Neuron (in vitro differentiated cells): ENCODE measurements around the gene FCHO2.
"Not testable (repeated sequence)": the region's sequence is repeated elsewhere in the genome, so short reads cannot be mapped to it uniquely, and the experiment has no call there.

Source experiments
- H2AFZ ChIP-seq: one replicate; pipeline ENCODE4 v1.6.1; 2013; ENCODE audit warnings: low read depth, mild to moderate bottlenecking, inconsistent platforms, low read length, moderate library complexity
- H3K27me3 ChIP-seq: one replicate; pipeline ENCODE4 v1.6.1; 2013; ENCODE audit warnings: low read length; ENCODE audit not compliant: insufficient read depth
- H3K36me3 ChIP-seq: one replicate; pipeline ENCODE4 v1.6.1; 2013; ENCODE audit warnings: low read length; ENCODE audit not compliant: insufficient read depth
- H3K4me1 ChIP-seq: one replicate; pipeline ENCODE4 v1.6.1; 2013; ENCODE audit warnings: low read length; ENCODE audit not compliant: insufficient read depth
- H3K4me3 ChIP-seq: 2 replicates; pipeline ENCODE4 v1.5.1; 2013; ENCODE audit warnings: mild to moderate bottlenecking, low read length, moderate library complexity
- H3K9me3 ChIP-seq: one replicate; pipeline ENCODE4 v1.6.1; 2013; ENCODE audit warnings: low read length

FCHO2 gene

DNA sequence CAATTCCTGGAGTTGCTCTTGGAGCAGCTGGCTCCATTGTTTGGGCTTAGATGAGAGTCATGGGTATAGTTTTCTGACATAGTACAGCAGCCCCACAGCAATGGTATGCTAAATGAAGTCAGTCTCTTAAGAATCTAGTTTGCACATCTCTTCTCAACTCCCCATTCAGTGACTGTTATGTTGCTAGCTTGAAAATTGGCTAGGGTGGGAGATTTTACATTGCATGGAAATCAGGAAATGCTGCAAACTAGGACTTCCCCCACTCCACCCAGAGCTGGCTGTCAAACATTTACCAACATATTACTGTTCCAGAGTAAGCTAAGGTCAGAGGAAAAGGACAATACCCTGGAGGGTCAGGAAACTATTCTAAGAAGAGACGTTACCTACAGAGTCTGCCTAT lies 17.6 kb upstream of the FCHO2 start:
- Histone ChIP-seq H3K4me3 (no peak overlapping the region), H3K27me3 (no peaks in the 10 kb centered on the region), H2AFZ (no peak overlapping the region), H3K36me3 (no peaks in the 10 kb centered on the region), H3K9me3 (no peaks in the 10 kb centered on the region), H3K4me1 (no peaks in the 10 kb centered on the region)

DNA sequence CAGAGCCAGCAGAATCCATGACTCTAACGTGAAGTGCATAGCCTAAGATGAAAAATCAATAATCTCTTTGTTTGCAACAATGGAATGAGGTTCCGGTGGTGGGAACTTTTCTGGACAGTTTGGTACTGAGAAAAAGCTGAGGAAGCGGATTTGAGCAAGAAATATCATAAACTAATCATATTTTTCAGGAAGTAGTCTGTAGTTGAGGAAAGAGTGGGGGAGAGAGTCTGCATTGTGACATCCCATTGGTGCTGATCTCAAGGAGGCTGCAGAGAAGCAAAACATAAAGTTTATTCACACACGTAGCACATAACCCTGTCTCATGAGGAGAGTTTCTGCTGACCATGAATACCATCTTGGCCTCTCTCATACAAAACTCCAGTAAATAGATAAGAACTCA lies 15.8 kb upstream of the FCHO2 start:
- Histone ChIP-seq H3K4me1 (no peaks in the 10 kb centered on the region), H3K27me3 (no peaks in the 10 kb centered on the region), H3K4me3 (no peak overlapping the region), H3K9me3 (no peaks in the 10 kb centered on the region), H3K36me3 (no peaks in the 10 kb centered on the region), H2AFZ (no peak overlapping the region)

DNA sequence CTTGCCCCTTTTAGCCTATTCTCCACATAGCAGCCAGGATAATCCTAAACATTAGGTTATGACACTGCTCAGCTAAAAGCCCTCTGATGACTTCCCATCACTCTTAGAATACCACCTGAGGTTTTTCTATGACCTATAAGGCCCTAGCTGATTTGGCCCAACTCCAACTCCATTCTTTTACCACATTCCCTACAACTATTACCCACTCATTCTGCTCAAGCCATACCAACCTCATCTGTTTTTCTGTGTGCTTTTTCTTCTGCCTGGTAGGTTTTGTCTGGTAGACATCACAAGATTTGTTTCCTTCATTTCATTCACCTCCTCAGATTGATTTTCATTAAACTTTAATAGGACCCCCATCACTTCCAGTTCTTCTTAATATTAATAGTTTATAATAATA lies 12.5 kb upstream of the FCHO2 start:
- Histone ChIP-seq H3K27me3 (no peaks in the 10 kb centered on the region), H3K4me1 (no peaks in the 10 kb centered on the region)

DNA sequence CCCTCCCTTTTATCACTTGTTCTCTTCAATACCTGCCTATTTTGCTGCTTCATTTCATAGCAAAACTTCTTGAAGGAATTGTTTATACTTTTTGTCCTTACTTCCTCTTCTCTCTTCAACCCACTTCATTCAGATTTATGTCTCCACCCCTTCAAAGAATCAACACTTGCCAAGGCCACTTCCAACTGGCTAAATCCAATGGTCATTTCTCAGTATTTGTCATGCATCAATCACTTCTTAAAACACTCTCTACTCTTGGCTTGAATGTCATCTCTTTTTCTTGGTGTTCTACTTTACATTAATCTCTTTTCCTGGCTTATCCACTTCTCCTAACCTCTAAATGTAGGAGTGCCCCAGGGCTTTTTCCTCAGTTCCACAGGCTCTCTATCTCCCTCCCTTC lies 8.3 kb upstream of the FCHO2 start:
- no peaks in the 10 kb centered on the region for H3K36me3 ChIP-seq
- H3K4me1 ChIP-seq = no peaks in the 10 kb centered on the region
- peaks cover 2% of the 10 kb centered on the region for H3K27me3 ChIP-seq
- H3K4me3 ChIP-seq = no peak overlapping the region
- no peaks in the 10 kb centered on the region for H3K9me3 ChIP-seq
- no peak overlapping the region for H2AFZ ChIP-seq

More for the DNA sequence above, 12.5 kb upstream of the FCHO2 start:
- H3K36me3 ChIP-seq = no peaks in the 10 kb centered on the region
- no peak overlapping the region for H3K4me3 ChIP-seq
- H3K9me3 ChIP-seq = no peaks in the 10 kb centered on the region
- no peak overlapping the region for H2AFZ ChIP-seq

DNA sequence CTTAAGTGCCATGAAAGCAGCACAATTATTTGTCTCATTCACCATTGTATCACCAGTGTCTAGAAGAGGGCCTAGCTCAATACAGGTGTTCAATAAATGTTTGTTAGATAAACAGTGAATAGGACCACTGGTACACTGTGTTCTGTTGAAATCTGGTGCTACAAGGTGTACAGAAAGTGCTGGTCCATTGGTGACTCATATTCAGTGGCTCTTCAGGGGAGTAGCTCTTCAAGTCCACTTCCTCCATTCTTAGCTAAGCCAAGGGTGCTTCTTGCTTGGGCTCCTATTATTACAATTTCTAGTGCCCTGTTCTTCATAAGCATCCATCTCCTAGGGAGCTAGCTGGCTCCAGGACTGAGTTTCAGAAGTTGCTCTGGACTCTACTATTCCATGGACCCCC lies 6.4 kb upstream of the FCHO2 start:
- Histone ChIP-seq H3K27me3 (peaks cover 2% of the 10 kb centered on the region), H3K4me3 (no peak overlapping the region), H3K9me3 (no peaks in the 10 kb centered on the region), H2AFZ (no peak overlapping the region), H3K36me3 (no peaks in the 10 kb centered on the region), H3K4me1 (peaks cover 3% of the 10 kb centered on the region)

DNA sequence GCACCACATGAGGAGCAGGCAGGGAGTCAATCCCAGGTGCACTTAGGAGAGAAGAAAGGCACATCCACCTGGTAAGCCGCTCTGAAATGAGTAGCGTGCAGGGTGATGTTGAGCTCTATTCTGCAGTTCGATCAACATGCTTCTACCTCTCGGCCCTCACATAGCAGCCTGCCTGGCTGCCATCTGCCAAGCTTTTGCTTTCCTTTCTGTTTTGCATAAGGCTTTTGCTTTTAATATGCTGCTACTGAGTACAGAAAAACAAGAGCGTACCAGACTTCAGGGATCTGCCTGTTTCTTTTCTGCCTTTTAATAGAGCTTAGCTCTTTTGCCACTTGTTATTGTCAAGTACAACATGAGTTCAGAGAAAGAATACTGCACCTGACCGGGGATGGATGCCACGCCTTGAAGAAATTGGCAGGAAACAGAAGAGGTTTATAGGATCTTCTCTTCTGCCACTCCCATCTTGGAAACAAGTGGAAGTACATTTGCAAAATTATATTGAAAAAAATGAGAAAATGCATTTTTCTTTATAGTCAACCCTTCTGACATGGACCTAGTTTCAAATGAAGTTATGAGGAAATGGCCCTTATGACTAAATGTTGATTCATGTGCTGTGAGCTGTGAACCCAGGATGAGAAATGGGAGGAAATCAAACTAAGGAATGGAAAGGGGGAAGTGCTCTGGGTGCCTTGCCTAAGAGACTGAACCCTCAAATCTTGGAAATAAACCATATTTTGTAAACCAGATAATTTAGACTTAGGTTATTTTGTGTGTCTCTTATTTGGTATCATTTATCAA lies 4.0 kb upstream of the FCHO2 start:
- H3K27me3 ChIP-seq = peaks cover 2% of the 10 kb centered on the region
- no peak overlapping the region for H2AFZ ChIP-seq
- no peaks in the 10 kb centered on the region for H3K9me3 ChIP-seq
- H3K4me3 ChIP-seq = no peak overlapping the region
- H3K36me3 ChIP-seq = no peaks in the 10 kb centered on the region
- H3K4me1 ChIP-seq = peaks cover 12% of the 10 kb centered on the region

DNA sequence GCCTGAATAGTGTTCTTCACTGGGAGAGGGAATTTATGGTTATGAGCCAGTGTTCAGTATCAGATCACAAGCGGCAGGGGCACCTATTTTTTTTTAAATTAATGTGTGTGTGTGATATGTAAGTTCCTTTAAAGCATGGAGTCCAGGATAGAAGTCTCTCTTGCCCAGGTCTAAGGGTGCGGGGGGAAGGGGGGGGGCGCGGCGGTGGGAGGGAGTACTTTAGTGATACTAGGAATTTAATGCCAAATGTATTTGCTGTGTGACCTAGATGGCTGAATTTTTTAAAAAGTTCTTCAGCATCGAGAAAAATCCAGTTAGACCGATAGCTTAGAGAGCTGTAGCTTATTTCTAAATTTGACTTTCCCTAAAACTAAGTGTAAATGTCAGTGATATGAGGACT lies 1.5 kb upstream of the FCHO2 start:
- Histone ChIP-seq H3K4me3 (no peak overlapping the region), H3K4me1 (peaks cover 14% of the 10 kb centered on the region), H3K36me3 (no peaks in the 10 kb centered on the region), H3K27me3 (no peaks in the 10 kb centered on the region), H3K9me3 (no peaks in the 10 kb centered on the region), H2AFZ (no peak overlapping the region)

DNA sequence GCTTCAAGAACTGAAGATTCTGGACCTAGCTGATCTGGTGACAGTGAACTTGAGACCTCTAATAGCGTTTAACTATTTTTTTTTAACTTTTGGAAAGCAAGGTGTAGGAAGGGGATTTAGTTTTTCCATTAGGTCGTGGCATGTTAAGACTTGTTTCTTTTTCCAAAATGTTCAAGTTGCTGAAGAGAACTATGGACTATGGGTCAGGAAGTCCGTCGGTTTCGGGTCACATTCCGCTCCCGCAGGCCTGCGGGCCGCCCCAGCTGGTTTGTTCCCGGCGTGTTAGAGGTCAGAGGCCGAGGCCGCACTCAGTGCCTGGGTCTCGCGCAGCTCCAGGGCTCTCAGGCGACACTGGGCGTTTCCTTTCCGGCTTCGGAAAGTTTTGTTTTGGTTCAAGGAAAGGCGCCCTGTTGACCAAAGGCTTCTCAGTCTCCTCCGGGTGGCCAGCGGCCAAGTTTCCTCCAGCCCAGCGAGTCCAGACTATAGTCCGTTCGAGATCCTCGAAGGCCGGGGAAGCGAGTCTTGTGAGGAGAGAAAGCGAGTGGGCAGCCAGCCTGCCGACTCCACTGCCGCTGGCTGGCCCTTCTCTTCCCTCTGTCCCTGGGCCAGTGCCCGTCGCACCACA lies 586 bp upstream of the FCHO2 start:
- H3K36me3 ChIP-seq = no peaks in the 10 kb centered on the region
- peak overlapping the region; percentile 78 for H2AFZ ChIP-seq
- H3K27me3 ChIP-seq = no peaks in the 10 kb centered on the region
- no peaks in the 10 kb centered on the region for H3K9me3 ChIP-seq
- peak overlapping the region; percentile 97 for H3K4me3 ChIP-seq
- peaks cover 14% of the 10 kb centered on the region for H3K4me1 ChIP-seq

DNA sequence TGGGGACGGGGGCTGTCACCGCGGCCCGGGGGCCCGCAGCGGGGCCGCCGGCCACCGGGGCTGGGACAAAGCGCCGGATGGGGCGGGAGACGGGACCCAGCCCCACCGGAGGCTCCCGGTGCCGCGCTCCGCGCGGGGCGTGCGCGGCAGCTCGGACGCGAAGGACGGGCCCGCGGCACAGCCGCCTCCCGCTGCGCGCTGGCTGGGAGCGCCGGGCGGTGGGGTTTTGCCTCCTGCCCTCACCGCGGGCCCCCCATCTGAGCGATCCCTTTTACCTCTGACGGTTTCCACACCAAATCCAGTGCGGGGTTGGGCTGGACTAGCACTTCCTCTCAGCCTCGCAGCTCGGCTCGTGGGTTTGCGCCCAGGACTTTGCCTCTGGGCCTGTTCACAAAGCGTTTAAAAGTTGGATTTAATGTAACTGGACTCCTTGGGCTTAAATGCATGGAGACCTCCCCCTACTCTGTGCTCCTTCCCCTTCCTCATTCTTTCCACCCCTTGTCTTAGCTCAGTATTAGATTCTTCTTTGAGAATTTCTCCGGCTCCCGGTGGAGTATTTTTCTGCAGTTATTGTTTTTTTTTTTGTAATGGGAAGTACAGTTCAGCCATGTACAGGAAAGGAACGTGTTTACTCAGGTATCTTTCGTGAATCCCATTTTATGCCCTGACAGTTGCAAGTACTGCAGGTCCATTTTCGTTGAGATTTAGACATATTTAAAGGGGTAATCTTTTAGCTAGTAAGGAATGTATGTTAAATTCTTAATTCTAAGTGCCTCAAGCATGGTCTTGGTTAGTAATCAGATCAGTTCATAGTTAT lies 691 bp downstream of the FCHO2 start:
- no peaks in the 10 kb centered on the region for H3K27me3 ChIP-seq
- H3K9me3 ChIP-seq = no peaks in the 10 kb centered on the region
- peak overlapping the region; percentile 78 for H2AFZ ChIP-seq
- peak overlapping the region; percentile 97 for H3K4me3 ChIP-seq
- peaks cover 14% of the 10 kb centered on the region for H3K4me1 ChIP-seq
- no peaks in the 10 kb centered on the region for H3K36me3 ChIP-seq

DNA sequence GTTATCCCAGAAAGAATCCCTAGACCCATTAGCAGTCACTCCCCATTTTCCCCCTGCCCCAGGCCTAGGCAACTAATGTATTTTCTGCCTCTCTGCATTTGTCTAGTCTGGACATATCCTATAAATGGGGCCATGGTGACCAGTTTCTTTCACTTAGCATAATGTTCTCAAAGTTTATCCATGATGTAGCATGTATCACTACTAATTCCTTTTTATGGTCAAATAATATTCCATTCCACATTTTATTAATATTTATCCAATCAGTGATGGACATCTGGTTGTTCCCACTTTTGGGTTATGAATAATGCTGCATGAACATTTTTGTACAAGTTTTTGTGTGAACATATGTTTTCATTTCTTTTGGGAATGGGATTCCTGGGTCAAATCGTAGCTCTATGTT lies 1.5 kb downstream of the FCHO2 start:
- Histone ChIP-seq H3K9me3 (no peaks in the 10 kb centered on the region), H3K27me3 (no peaks in the 10 kb centered on the region), H3K36me3 (no peaks in the 10 kb centered on the region), H2AFZ (peak overlapping the region; percentile 78), H3K4me1 (peaks cover 14% of the 10 kb centered on the region), H3K4me3 (peak overlapping the region; percentile 97)

DNA sequence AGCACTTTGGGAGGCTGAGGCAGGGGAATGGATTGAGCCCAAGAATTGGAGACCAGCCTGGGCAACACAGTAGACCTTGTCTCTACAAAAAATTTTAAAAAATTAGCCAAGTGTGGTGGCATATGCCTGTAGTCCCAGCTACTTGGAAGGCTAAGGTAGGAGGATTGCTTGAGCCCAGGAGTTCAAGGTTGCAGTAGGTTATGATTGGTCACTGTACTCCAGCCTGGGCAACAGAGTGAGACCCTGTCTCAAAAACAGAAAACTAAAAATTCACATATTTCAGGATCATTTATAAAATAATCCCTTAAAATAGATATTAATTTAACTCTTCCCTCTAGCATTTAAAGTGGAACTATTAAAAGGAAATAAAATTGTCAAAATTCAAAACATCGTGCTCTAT lies 3.4 kb downstream of the FCHO2 start:
- no peaks in the 10 kb centered on the region for H3K27me3 ChIP-seq

DNA sequence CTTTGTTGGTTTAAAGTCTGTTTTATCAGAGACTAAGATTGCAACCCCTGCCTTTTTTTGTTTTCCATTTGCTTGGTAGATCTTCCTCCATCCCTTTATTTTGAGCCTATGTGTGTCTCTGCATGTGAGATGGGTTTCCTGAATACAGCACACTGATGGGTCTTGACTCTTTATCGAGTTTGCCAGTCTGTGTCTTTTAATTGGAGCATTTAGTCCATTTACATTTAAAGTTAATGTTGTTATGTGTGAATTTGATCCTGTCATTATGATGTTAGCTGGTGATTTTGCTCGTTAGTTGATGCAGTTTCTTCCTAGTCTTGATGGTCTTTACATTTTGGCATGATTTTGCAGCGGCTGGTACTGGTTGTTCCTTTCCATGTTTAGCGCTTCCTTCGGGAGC lies 18.6 kb downstream of the FCHO2 start:
- not testable (repeated sequence) for H3K27me3 ChIP-seq, H3K36me3 ChIP-seq, H3K9me3 ChIP-seq, H3K4me3 ChIP-seq, H2AFZ ChIP-seq, H3K4me1 ChIP-seq

More for the DNA sequence above, 3.4 kb downstream of the FCHO2 start:
- H2AFZ ChIP-seq = no peak overlapping the region
- H3K4me3 ChIP-seq = no peak overlapping the region
- H3K4me1 ChIP-seq = peaks cover 12% of the 10 kb centered on the region
- no peaks in the 10 kb centered on the region for H3K36me3 ChIP-seq
- H3K9me3 ChIP-seq = no peaks in the 10 kb centered on the region

DNA sequence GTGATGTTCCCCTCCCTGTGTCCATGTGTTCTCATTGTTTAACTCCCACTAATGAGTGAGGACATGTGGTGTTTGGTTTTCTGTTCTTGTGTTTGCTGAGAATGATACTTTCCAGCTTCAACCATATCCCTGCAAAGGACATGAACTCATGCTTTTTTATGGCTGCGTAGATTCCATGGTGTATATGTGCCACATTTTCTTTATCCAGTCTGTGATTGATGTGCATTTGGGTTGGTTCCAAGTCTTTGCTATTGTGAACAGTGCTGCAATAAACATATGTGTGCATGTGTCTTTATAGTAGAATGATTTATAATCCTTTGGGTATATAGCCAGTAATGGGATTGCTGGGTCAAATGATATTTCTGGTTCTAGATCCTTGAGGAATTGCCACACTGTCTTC lies 21.0 kb downstream of the FCHO2 start:
- H3K36me3 ChIP-seq = not testable (repeated sequence)

More for the DNA sequence above, 21.0 kb downstream of the FCHO2 start:
- H2AFZ ChIP-seq, H3K9me3 ChIP-seq, H3K4me3 ChIP-seq, H3K27me3 ChIP-seq, H3K4me1 ChIP-seq: not testable (repeated sequence)
